Activated naive CD4-positive, alpha-beta T cell treated with anti-CD3 and anti-CD28 coated beads, Interleukin-2, amount 50 U/mL, for 24 hours (primary cell): Measurements from ENCODE around the gene ANGPTL2.

Experiments used
- H3K27ac Mint-ChIP-seq: one replicate; pipeline ENCODE4 v1.8.0; 2021; ENCODE audit warnings: mild to moderate bottlenecking, mixed read lengths
- H3K27me3 Mint-ChIP-seq: one replicate; pipeline ENCODE4 v1.8.0; 2021; ENCODE audit warnings: mixed read lengths
- H3K36me3 Mint-ChIP-seq: one replicate; pipeline ENCODE4 v1.8.0; 2021; ENCODE audit warnings: mixed read lengths
- H3K4me1 Mint-ChIP-seq: one replicate; pipeline ENCODE4 v1.8.0; 2021; ENCODE audit warnings: mixed read lengths
- H3K4me3 Mint-ChIP-seq: one replicate; pipeline ENCODE4 v1.8.0; 2021; ENCODE audit warnings: mild to moderate bottlenecking, mixed read lengths
- H3K9me3 Mint-ChIP-seq: one replicate; pipeline ENCODE4 v1.8.0; 2021; ENCODE audit warnings: mixed read lengths

Gene ANGPTL2

GRCh38 chr9:127143920-127144465 lies 21.6 kb upstream of the ANGPTL2 start:
- no peaks in the 10 kb centered on the region for H3K9me3 Mint-ChIP-seq
- no peaks in the 10 kb centered on the region for H3K4me1 Mint-ChIP-seq
- H3K4me3 Mint-ChIP-seq, result no peak overlapping the region
- H3K27me3 Mint-ChIP-seq, result no peaks in the 10 kb centered on the region
- H3K36me3 Mint-ChIP-seq, result no peaks in the 10 kb centered on the region
- H3K27ac Mint-ChIP-seq, result no peak overlapping the region

GRCh38 chr9:127142931-127143464 lies 20.6 kb upstream of the ANGPTL2 start:
- Mint-ChIP-seq H3K27ac (no peak overlapping the region), H3K9me3 (no peaks in the 10 kb centered on the region), H3K27me3 (no peaks in the 10 kb centered on the region), H3K36me3 (no peaks in the 10 kb centered on the region), H3K4me3 (no peak overlapping the region), H3K4me1 (no peaks in the 10 kb centered on the region)

GRCh38 chr9:127142291-127142690 lies 19.9 kb upstream of the ANGPTL2 start:
- H3K9me3 Mint-ChIP-seq, result no peaks in the 10 kb centered on the region
- H3K27me3 Mint-ChIP-seq, result no peaks in the 10 kb centered on the region
- H3K36me3 Mint-ChIP-seq, result no peaks in the 10 kb centered on the region
- H3K4me1 Mint-ChIP-seq, result no peaks in the 10 kb centered on the region
- H3K4me3 Mint-ChIP-seq, result no peak overlapping the region
- H3K27ac Mint-ChIP-seq, result no peak overlapping the region

DNA sequence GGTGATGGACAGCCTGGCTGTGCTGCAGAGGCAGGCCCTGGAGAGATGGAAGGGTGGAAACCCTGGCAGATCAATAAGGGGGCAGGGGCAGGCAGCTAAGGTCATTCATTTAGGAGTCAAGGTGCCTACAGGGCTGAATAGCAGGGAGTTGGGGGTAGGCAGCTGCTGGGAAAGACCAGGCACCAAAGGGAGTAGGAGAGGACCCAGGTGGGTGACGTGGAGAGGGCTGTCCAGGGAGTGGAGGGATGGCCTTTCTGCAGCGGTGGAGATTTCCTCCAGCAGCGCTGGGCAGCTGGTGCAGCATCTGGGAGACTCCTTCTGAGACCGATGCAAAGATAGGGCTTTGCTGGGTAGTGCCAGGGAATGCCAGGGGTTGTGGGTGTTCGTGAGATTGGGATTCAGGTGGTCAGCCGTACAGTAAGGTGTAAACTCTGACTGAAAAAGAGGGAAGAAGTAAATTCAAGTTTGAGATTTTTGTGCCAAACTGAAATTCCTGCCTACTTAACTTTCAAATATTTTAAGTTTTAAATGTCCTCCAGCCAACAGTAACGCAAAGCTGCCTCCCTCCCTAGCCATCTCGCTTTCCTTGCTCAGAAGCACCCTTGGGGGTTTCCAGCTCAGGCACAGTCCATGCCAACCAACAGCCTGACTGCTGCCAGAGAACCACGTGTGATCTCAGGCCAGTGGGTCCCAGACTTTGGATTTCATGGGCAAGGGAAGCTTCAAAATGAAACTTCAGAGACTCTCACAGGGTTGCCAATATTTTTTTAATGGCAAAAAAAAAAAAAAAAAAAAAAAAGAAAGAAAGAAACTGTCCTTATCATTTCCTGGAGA lies 18.6 kb upstream of the ANGPTL2 start:
- Mint-ChIP-seq H3K4me1 (no peaks in the 10 kb centered on the region), H3K27ac (no peak overlapping the region), H3K27me3 (no peaks in the 10 kb centered on the region), H3K4me3 (no peak overlapping the region), H3K9me3 (no peaks in the 10 kb centered on the region), H3K36me3 (no peaks in the 10 kb centered on the region)

GRCh38 chr9:127140181-127140580 lies 17.7 kb upstream of the ANGPTL2 start:
- H3K27ac Mint-ChIP-seq, result no peak overlapping the region
- H3K4me1 Mint-ChIP-seq, result no peaks in the 10 kb centered on the region
- no peaks in the 10 kb centered on the region for H3K27me3 Mint-ChIP-seq
- no peaks in the 10 kb centered on the region for H3K9me3 Mint-ChIP-seq
- H3K36me3 Mint-ChIP-seq, result no peaks in the 10 kb centered on the region
- H3K4me3 Mint-ChIP-seq, result no peak overlapping the region

GRCh38 chr9:127139775-127140174 lies 17.3 kb upstream of the ANGPTL2 start:
- H3K4me1 Mint-ChIP-seq, result no peaks in the 10 kb centered on the region
- no peaks in the 10 kb centered on the region for H3K36me3 Mint-ChIP-seq
- no peaks in the 10 kb centered on the region for H3K9me3 Mint-ChIP-seq
- H3K27me3 Mint-ChIP-seq, result no peaks in the 10 kb centered on the region
- no peak overlapping the region for H3K4me3 Mint-ChIP-seq
- H3K27ac Mint-ChIP-seq, result no peak overlapping the region

- H3K27ac Mint-ChIP-seq, result no peak overlapping the region
- no peaks in the 10 kb centered on the region for H3K9me3 Mint-ChIP-seq
- H3K4me3 Mint-ChIP-seq, result no peak overlapping the region
- no peaks in the 10 kb centered on the region for H3K4me1 Mint-ChIP-seq
- H3K27me3 Mint-ChIP-seq, result no peaks in the 10 kb centered on the region
- no peaks in the 10 kb centered on the region for H3K36me3 Mint-ChIP-seq
Observed at GRCh38 chr9:127139071-127139731, 16.8 kb upstream of the ANGPTL2 start.

GRCh38 chr9:127138444-127138843 lies 16.0 kb upstream of the ANGPTL2 start:
- Mint-ChIP-seq H3K4me3 (no peak overlapping the region), H3K27ac (no peak overlapping the region), H3K4me1 (no peaks in the 10 kb centered on the region), H3K9me3 (no peaks in the 10 kb centered on the region), H3K27me3 (no peaks in the 10 kb centered on the region), H3K36me3 (no peaks in the 10 kb centered on the region)

- H3K36me3 Mint-ChIP-seq, result no peaks in the 10 kb centered on the region
- no peaks in the 10 kb centered on the region for H3K9me3 Mint-ChIP-seq
- no peaks in the 10 kb centered on the region for H3K27me3 Mint-ChIP-seq
- no peak overlapping the region for H3K27ac Mint-ChIP-seq
- no peak overlapping the region for H3K4me3 Mint-ChIP-seq
- H3K4me1 Mint-ChIP-seq, result no peaks in the 10 kb centered on the region
Observed at GRCh38 chr9:127137640-127138360, 15.4 kb upstream of the ANGPTL2 start.

DNA sequence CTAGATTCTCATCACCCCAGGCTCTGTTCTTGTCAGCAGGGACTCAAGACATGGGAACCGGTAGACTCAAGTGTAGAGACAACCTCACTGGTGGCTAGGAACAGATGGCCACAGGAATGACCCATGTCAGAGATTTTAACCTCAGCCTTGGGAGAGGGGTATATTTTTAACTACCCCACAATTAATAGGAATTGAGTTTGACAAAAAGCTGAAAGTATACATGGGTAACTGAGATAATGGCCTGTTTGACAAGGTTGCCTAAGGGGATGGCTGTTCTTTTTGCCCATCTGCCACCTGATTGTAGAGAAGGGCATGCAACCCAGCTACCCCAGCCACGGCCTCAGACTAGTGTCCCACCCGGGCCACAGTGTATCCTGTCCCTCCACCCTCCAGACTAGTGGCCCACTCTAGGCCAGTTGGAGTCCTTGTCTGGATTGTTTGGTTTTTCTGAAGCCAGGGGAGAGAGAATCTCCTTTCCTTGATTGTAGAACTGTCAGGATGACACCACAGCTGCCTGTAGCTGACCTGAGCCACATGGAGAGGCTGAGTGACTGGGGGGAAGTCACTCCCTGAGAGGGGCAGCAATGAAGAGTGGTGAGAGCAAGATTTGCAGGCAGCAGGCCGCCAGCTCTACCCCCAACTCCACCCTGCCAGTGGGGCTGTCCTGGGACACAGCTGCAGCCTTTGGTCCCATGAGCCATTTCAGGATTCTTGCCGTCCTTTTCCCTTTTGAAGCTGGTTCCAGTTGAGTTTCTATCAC lies 14.6 kb upstream of the ANGPTL2 start:
- H3K27ac Mint-ChIP-seq, result no peak overlapping the region
- H3K9me3 Mint-ChIP-seq, result no peaks in the 10 kb centered on the region
- H3K36me3 Mint-ChIP-seq, result no peaks in the 10 kb centered on the region
- H3K4me1 Mint-ChIP-seq, result no peaks in the 10 kb centered on the region
- no peaks in the 10 kb centered on the region for H3K27me3 Mint-ChIP-seq
- H3K4me3 Mint-ChIP-seq, result no peak overlapping the region

- no peak overlapping the region for H3K27ac Mint-ChIP-seq
- no peaks in the 10 kb centered on the region for H3K36me3 Mint-ChIP-seq
- no peak overlapping the region for H3K4me3 Mint-ChIP-seq
- H3K4me1 Mint-ChIP-seq, result no peaks in the 10 kb centered on the region
- no peaks in the 10 kb centered on the region for H3K27me3 Mint-ChIP-seq
- no peaks in the 10 kb centered on the region for H3K9me3 Mint-ChIP-seq
Observed at GRCh38 chr9:127136081-127136879, 13.8 kb upstream of the ANGPTL2 start.

GRCh38 chr9:127135056-127135745 lies 12.8 kb upstream of the ANGPTL2 start:
- Mint-ChIP-seq H3K27me3 (no peaks in the 10 kb centered on the region), H3K36me3 (no peaks in the 10 kb centered on the region), H3K9me3 (no peaks in the 10 kb centered on the region), H3K27ac (no peak overlapping the region), H3K4me1 (no peaks in the 10 kb centered on the region), H3K4me3 (no peak overlapping the region)

DNA sequence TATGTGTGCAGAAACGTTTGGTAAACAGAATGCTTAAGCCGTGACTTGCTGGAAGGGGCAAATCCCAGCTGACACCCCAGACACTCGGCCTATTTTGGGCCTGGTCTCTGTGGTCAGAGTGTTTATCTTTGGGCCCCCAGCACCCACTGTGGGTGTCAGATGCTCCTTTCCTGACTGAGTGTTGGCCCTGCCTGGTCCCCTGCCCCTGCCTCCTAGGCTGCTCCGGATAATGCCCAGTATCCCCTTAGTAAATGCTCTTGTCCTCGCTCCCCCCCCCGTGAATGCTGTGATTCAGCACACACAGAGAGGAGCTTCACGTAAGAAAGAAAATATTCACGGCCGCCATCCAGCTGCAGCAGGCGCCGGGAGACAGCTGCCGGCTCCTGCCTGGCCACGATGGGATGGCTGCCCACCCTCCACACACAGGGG lies 11.3 kb upstream of the ANGPTL2 start:
- H3K4me1 Mint-ChIP-seq, result no peaks in the 10 kb centered on the region

More for the DNA sequence above, 11.3 kb upstream of the ANGPTL2 start:
- no peak overlapping the region for H3K27ac Mint-ChIP-seq
- H3K4me3 Mint-ChIP-seq, result no peak overlapping the region
- H3K36me3 Mint-ChIP-seq, result no peaks in the 10 kb centered on the region
- H3K9me3 Mint-ChIP-seq, result no peaks in the 10 kb centered on the region
- H3K27me3 Mint-ChIP-seq, result no peaks in the 10 kb centered on the region
